H9 (cell line): Measurements from ENCODE around the gene ZNF813. TPM values are rescaled to one million over a fixed set of nuclear protein-coding genes. Genes with fewer than 3 reads are reported as not detected.

ENCODE experiments used
- DNase-seq: peaks from one replicate; pipeline ENCODE4 v3.0.0-alpha.2; 2017
- H2AFZ ChIP-seq: one replicate; pipeline ENCODE4 v1.6.1; 2013; ENCODE audit warnings: mild to moderate bottlenecking, low read length, control low read depth, moderate library complexity
- H2AK5ac ChIP-seq: 2 replicates; pipeline ENCODE4 v1.6.1; 2013; ENCODE audit warnings: low read length, control low read depth, mixed read lengths; ENCODE audit not compliant: insufficient read length
- H2BK120ac ChIP-seq: one replicate; pipeline ENCODE4 v1.6.1; 2013; ENCODE audit warnings: low read depth, mild to moderate bottlenecking, low read length, control low read depth, inconsistent platforms; ENCODE audit not compliant: poor library complexity, severe bottlenecking
- H2BK12ac ChIP-seq: 2 replicates; pipeline ENCODE4 v1.6.1; 2013; ENCODE audit warnings: low read length, control low read depth, mixed read lengths, low read depth; ENCODE audit not compliant: insufficient read length
- H2BK15ac ChIP-seq: 2 replicates; pipeline ENCODE4 v1.6.1; 2013; ENCODE audit warnings: low read depth, low read length, control low read depth
- H2BK20ac ChIP-seq: one replicate; pipeline ENCODE4 v1.6.1; 2013; ENCODE audit warnings: low read depth, mild to moderate bottlenecking, low read length, control low read depth, inconsistent platforms; ENCODE audit not compliant: poor library complexity, severe bottlenecking
- H2BK5ac ChIP-seq: 2 replicates; pipeline ENCODE4 v1.6.1; 2013; ENCODE audit warnings: low read length, control low read depth, mixed read lengths; ENCODE audit not compliant: insufficient read length
- H3K14ac ChIP-seq: 2 replicates; pipeline ENCODE4 v1.6.1; 2013; ENCODE audit warnings: low read length, control low read depth; ENCODE audit not compliant: insufficient read depth
- H3K18ac ChIP-seq: 2 replicates; pipeline ENCODE4 v1.6.1; 2013; ENCODE audit warnings: low read depth, mild to moderate bottlenecking, mixed read lengths, low read length, control low read depth; ENCODE audit not compliant: insufficient read length
- H3K23ac ChIP-seq: 2 replicates; pipeline ENCODE4 v1.6.1; 2013; ENCODE audit warnings: low read length, control low read depth, mixed read lengths, low read depth; ENCODE audit not compliant: insufficient read length
- H3K23me2 ChIP-seq: 2 replicates; pipeline ENCODE4 v1.6.1; 2013; ENCODE audit warnings: low read depth, mild to moderate bottlenecking, mixed read lengths, low read length, control low read depth; ENCODE audit not compliant: insufficient read length, poor library complexity, severe bottlenecking
- H3K27ac ChIP-seq: 2 replicates; pipeline ENCODE4 v1.5.1; 2013; ENCODE audit warnings: low read length, control low read depth, mixed read lengths, low read depth; ENCODE audit not compliant: insufficient read length
- H3K27me3 ChIP-seq: 2 replicates; pipeline ENCODE4 v1.6.1; 2013; ENCODE audit warnings: low read length, control low read depth, inconsistent platforms; ENCODE audit not compliant: insufficient read depth
- H3K4ac ChIP-seq: 2 replicates; pipeline ENCODE4 v1.6.1; 2013; ENCODE audit warnings: low read depth, mild to moderate bottlenecking, control low read depth, inconsistent platforms, low read length, moderate library complexity
- H3K4me1 ChIP-seq: 2 replicates; pipeline ENCODE4 v1.6.1; 2013; ENCODE audit warnings: low read length, control low read depth, inconsistent platforms; ENCODE audit not compliant: insufficient read depth
- H3K4me2 ChIP-seq: 2 replicates; pipeline ENCODE4 v1.6.1; 2013; ENCODE audit warnings: low read length, control low read depth, mixed read lengths; ENCODE audit not compliant: insufficient read length, insufficient read depth
- H3K56ac ChIP-seq: 2 replicates; pipeline ENCODE4 v1.6.1; 2013; ENCODE audit warnings: low read depth, mild to moderate bottlenecking, mixed read lengths, low read length, control low read depth; ENCODE audit not compliant: insufficient read length
- H3K79me1 ChIP-seq: 2 replicates; pipeline ENCODE4 v1.6.1; 2013; ENCODE audit warnings: low read depth, mild to moderate bottlenecking, moderate library complexity, low read length, control low read depth, inconsistent platforms; ENCODE audit not compliant: insufficient read depth, poor library complexity, severe bottlenecking
- H3K79me2 ChIP-seq: 2 replicates; pipeline ENCODE4 v1.6.1; 2013; ENCODE audit warnings: low read length, control low read depth, inconsistent platforms; ENCODE audit not compliant: insufficient read depth
- H3K9ac ChIP-seq: 2 replicates; pipeline ENCODE4 v1.6.1; 2013; ENCODE audit warnings: low read length, control low read depth, mixed read lengths; ENCODE audit not compliant: insufficient read length; ENCODE audit errors: extremely low read depth
- H3K9me3 ChIP-seq: one replicate; pipeline ENCODE4 v1.6.1; 2013; ENCODE audit warnings: low read depth, low read length, inconsistent platforms; ENCODE audit not compliant: control insufficient read depth
- H3T11ph ChIP-seq: one replicate; pipeline ENCODE4 v1.6.1; 2013; ENCODE audit warnings: mild to moderate bottlenecking, low read length, control low read depth, inconsistent platforms
- H4K20me1 ChIP-seq: one replicate; pipeline ENCODE4 v1.6.1; 2013; ENCODE audit not compliant: control insufficient read depth, insufficient read length, insufficient read depth
- H4K5ac ChIP-seq: 2 replicates; pipeline ENCODE4 v1.6.1; 2013; ENCODE audit warnings: low read depth, mild to moderate bottlenecking, mixed read lengths, low read length, control low read depth; ENCODE audit not compliant: insufficient read length
- H4K8ac ChIP-seq: replicated peaks from 2 replicates; pipeline ENCODE4 v1.6.1; 2013; ENCODE audit warnings: low read length, control low read depth, mixed read lengths, low read depth; ENCODE audit not compliant: insufficient read length
- H4K91ac ChIP-seq: 2 replicates; pipeline ENCODE4 v1.6.1; 2013; ENCODE audit warnings: low read depth, mild to moderate bottlenecking, moderate library complexity, mixed read lengths, low read length, control low read depth; ENCODE audit not compliant: insufficient read length
- H3K27ac Mint-ChIP-seq, 3 experiments: 2 replicates in 2 of 3; 3 replicates in 1 of 3; pipeline ENCODE4 v1.8.0; 2020 to 2021; ENCODE audit warnings: mixed read lengths in 3 of 3, mild to moderate bottlenecking in 1 of 3, moderate library complexity in 1 of 3
- H3K27me3 Mint-ChIP-seq: 2 replicates; pipeline ENCODE4 v1.8.0; 2021; ENCODE audit warnings: low read depth, mild to moderate bottlenecking, moderate library complexity, mixed read lengths
- H3K36me3 Mint-ChIP-seq, 3 experiments: 2 replicates in 2 of 3; 3 replicates in 1 of 3; pipeline ENCODE4 v1.8.0; 2020 to 2021; ENCODE audit warnings: low read depth in 3 of 3, mixed read lengths in 3 of 3; ENCODE audit not compliant: insufficient read depth in 1 of 3
- H3K4me1 Mint-ChIP-seq, 2 experiments: 2 replicates each; pipeline ENCODE4 v1.8.0; 2020; ENCODE audit warnings: mixed read lengths in 2 of 2
- H3K4me3 Mint-ChIP-seq, 2 experiments: 2 replicates in 1 of 2; 3 replicates in 1 of 2; pipeline ENCODE4 v1.8.0; 2020 to 2021; ENCODE audit warnings: mild to moderate bottlenecking in 2 of 2, mixed read lengths in 2 of 2, moderate library complexity in 1 of 2
- H3K9me3 Mint-ChIP-seq, 2 experiments: 2 replicates in 1 of 2; 3 replicates in 1 of 2; pipeline ENCODE4 v1.8.0; 2020; ENCODE audit warnings: mild to moderate bottlenecking in 2 of 2, mixed read lengths in 2 of 2, moderate library complexity in 1 of 2
- CTCF ChIP-seq: fragments of 200-600 bp; sonication (generic); conservative IDR thresholded peaks from 3 replicates; pipeline ENCODE4 v1.8.0; 2021; ENCODE audit warnings: antibody characterized with exemption, mild to moderate bottlenecking
- WGBS: extraction: QIAGEN DNeasy Blood & Tissue Kit; methylation state at CpG from one replicate; pipeline ENCODE4 v1.1.7; 2013; ENCODE audit warnings: missing lambda C conversion rate, low lambda C conversion rate, mixed read lengths; ENCODE audit not compliant: insufficient read length; ENCODE audit errors: extremely low coverage; 5-methylcytosine and 5-hydroxymethylcytosine counted together
- total RNA-seq: library from RNA; stranded (reverse); gene quantifications from 2 replicates; pipeline ENCODE4 v1.2.1, GENCODE V29; 2021

Gene ZNF813
- total RNA-seq, 1 experiment from 2014 or later, result 17.3 TPM

DNA sequence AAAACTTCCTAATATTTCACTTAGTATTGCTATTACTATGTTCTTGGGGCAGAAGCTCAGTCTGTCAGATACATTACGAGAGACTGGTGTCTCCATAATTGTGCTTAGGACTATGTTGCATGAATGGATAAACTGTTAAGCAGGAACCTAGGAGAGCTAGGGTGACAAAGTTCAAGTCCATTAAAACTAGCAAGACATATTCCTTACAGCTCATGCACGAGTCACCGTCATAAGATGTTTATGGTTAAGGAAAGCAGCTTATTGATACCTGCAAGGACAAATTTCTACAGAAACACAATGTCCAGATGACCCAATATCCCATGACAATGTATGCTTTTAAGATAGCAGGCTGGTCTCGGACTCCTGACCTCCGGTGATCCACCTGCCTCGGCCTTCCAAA lies 5.7 kb upstream of the ZNF813 start:
- H3K23ac ChIP-seq, result no peak overlapping the region
- H2AFZ ChIP-seq, result no peak overlapping the region
- H3K9ac ChIP-seq, result no peak overlapping the region
- H2AK5ac ChIP-seq, result no peak overlapping the region
- TF ChIP-seq CTCF, result no peak
- H4K91ac ChIP-seq, result no peak overlapping the region
- Mint-ChIP-seq H3K36me3 (peaks cover 20 to 24% (median 22%) of the 10 kb centered on the region in 3 experiments), H3K27ac (no peak overlapping the region), H3K4me1 (peaks cover 35 to 37% of the 10 kb centered on the region in 2 experiments), H3K27me3 (no peaks in the 10 kb centered on the region; the same call in 1 of the 2 replicates), H3K4me3 (no peak overlapping the region), H3K9me3 (peaks cover 24% of the 10 kb centered on the region in 2 experiments)
- peaks cover 3% of the 10 kb centered on the region for H3K23me2 ChIP-seq
- no peak overlapping the region for H2BK15ac ChIP-seq
- H2BK5ac ChIP-seq, result no peak overlapping the region
- H3K4me2 ChIP-seq, result no peak overlapping the region
- DNase-seq, result no peak
- no peak overlapping the region for H4K5ac ChIP-seq
- H3K56ac ChIP-seq, result no peak overlapping the region
- no peak overlapping the region for H3K27ac ChIP-seq
- no CpG with 5 or more reads among the region's 6 CpGs for WGBS
- H2BK120ac ChIP-seq, result no peak overlapping the region
- H4K8ac ChIP-seq, result no peak overlapping the region
- no peaks in the 10 kb centered on the region for H3K79me2 ChIP-seq
- no peak overlapping the region for H3K18ac ChIP-seq
- H3K4ac ChIP-seq, result no peak overlapping the region
- H3K14ac ChIP-seq, result no peak overlapping the region
- no peak overlapping the region for H2BK12ac ChIP-seq
- H4K20me1 ChIP-seq, result no peaks in the 10 kb centered on the region
- H3K27me3 ChIP-seq, result no peaks in the 10 kb centered on the region
- no peak overlapping the region for H3T11ph ChIP-seq
- H3K79me1 ChIP-seq, result no peaks in the 10 kb centered on the region
- peaks cover 7% of the 10 kb centered on the region for H3K9me3 ChIP-seq
- no peaks in the 10 kb centered on the region; the same call in 1 of the 2 replicates for H3K4me1 ChIP-seq
- no peak overlapping the region for H2BK20ac ChIP-seq
